ENCODE measurements around the gene YRDC.

- TF ChIP-seq ZBTB1 (tag by site-specific recombination; IDR thresholded peaks at IDR 0.05): no peak
- TF ChIP-seq CTCF (tag by site-specific recombination; IDR thresholded peaks at IDR 0.05): 0 out of 2 replicates have a peak, but pooled peaks have one; percentile 40
- no peak for TF ChIP-seq ZNF670 (tag by site-specific recombination; IDR thresholded peaks at IDR 0.05; ENCODE audit: low read depth)
- TF ChIP-seq ZNF830 (tag by site-specific recombination; IDR thresholded peaks at IDR 0.05; ENCODE audit: low read depth): no peak
- peak; percentile 77 for TF ChIP-seq YY1 (tag by site-specific recombination; IDR thresholded peaks at IDR 0.05)
- TF ChIP-seq REST (tag by site-specific recombination; IDR thresholded peaks at IDR 0.05): no peak
- no peak for TF ChIP-seq ZBTB21 (tag by site-specific recombination; IDR thresholded peaks at IDR 0.05)
- TF ChIP-seq ZFP3 (tag by site-specific recombination; IDR thresholded peaks at IDR 0.05; ENCODE audit: low read depth): no peak
Measured at GRCh38 chr1:37793773-37794371, 14.1 kb downstream of the YRDC start, which contains the start of gene MANEAL.

All from HEK293 (cell line).